ENCODE data around the gene FTMT.
"Not testable (repeated sequence)": the region's sequence is repeated elsewhere in the genome, so short reads cannot be mapped to it uniquely, and the experiment has no call there.

FTMT gene

DNA sequence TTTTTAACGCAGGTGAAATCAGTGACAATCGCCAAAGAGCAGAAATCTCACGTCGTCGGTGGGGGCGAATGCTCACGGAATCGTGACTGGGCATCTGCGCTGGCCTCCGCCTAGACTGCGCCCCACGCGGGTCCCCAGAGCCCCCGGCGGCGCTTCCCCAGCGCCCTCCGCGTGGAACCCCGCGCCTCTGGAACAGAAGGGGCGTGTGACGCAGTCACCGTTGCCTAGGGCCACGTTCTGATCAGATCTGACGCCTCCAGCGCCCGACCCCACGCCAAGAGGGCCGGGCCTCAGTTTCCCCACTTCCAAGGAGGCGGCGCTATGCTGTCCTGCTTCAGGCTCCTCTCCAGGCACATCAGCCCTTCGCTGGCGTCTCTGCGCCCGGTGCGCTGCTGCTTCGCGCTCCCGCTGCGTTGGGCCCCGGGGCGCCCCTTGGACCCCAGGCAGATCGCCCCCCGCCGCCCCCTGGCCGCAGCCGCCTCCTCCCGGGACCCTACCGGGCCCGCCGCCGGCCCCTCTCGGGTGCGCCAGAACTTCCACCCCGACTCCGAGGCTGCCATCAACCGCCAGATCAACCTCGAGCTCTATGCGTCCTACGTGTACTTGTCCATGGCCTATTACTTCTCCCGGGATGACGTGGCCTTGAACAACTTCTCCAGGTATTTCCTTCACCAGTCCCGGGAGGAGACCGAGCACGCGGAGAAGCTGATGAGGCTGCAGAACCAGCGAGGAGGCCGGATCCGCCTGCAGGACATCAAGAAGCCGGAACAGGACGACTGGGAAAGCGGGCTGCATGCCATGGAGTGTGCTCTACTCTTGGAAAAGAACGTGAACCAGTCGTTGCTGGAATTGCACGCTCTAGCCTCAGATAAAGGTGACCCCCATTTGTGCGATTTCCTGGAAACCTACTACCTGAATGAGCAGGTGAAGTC, at the start of gene FTMT:
Gene FTMT (plus strand): TSS at position 240 of the 932 bp plus-strand sequence. CDS start 82 bp downstream, at position 322.
- no peak for DNase-seq

- DNase-seq = not testable (repeated sequence)
Measured at GRCh38 chr5:121805251-121805650, 46.4 kb upstream of the FTMT start.

GRCh38 chr5:121805911-121806310, 45.8 kb upstream of the FTMT start:
- DNase-seq = peak; percentile 44

GRCh38 chr5:121816164-121816563, 35.5 kb upstream of the FTMT start:
- no peak for DNase-seq

DNA sequence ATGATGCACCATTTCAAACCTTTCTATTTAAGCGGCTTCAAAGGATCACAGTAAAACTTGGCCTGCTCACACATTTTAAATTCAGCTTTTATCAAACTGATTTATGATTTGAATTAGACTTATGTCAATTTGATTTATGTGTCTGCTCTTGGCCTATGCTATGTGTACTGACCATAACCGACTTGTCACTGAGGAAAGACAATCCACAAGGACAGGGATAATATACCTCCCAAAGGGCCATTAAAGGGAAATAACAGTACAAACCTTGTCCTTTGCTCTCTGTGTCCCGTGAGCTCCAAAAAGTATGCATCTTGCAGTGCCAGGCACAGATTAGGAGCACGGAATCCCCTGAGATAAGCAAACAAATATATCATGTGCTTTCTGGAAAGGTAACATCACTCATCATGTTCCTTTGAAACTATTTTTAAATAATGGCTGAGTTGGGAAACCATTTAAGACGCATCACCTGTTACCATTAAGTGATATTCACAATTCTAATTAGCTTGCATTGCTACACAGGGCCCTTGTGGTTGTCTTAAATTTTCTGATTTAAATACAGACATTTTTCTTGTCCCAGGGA, 31.9 kb upstream of the FTMT start:
- DNase-seq = no peak

DNA sequence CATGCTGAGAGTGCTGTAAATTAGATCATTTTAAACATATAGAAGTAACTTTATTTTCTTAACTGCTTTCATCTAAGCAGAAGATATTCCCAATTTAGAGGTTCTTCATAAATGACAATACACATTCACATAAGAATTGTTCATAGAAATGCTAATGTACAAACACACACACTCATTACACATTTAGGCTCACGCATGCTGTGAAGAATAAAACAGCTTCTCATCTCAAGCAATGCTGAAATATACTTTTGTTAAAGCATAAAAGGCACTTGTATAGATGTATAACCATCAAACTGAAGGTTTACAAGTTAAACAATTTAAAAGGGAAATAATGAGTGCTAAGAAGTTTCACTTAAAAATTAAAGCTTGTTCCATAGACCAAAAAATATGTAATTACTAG, 18.1 kb upstream of the FTMT start:
- DNase-seq = no peak

DNA sequence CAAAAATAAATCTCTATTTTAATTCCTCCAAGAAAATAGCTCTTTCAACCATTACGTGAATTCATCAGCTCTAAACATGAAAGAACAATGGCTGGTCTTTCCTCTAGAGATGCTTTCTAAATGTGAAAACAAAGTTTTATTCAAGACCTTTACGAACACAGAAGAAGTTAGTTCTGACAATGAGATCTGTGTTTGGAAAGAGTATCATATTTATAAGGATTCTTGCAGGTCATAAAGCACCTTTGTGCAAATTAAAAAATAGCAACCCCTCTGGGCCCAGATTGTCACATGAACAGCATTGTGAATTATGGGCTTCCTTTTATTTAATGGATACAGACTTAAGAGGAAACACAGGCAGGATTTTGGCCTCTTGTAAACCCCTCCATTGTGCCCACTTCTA, 17.7 kb upstream of the FTMT start:
- DNase-seq = no peak

DNA sequence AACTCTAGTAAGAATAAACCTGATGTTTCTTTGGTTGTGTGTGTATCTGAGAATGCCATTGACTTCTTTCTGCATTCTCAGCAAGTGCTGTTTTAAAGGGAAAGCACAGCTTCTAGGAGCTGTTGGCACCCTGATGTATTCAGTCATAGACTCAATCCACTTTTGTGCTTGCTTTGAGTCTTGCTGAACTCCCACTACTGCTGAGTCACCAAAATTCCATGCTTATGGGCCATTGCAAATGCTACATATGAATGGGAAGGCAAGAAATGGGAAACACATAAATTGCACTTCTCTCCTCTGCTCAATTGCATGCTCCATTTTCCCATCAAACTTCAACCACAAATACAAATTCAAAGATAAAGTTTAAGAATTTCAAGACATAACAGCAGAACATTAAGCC, 9.8 kb upstream of the FTMT start:
- DNase-seq = peak; percentile 6

DNA sequence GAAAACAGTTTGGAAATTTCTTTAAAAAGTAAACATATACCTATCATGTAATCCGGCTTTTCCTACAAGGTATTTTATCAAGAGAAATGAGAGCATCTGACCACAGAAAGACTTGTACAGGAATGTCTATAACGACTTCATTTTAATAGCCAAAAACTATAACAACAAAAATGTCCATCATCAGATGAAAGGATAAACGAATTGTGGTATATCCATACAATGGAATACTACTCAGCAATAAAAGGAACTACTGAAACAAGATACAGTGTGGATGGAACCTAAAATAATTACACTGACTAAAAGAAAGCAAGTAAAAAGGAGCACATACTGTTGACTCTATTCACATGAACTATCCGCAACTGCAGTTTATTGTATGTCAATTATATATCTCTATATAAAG, 1.4 kb upstream of the FTMT start:
- DNase-seq = no peak

DNA sequence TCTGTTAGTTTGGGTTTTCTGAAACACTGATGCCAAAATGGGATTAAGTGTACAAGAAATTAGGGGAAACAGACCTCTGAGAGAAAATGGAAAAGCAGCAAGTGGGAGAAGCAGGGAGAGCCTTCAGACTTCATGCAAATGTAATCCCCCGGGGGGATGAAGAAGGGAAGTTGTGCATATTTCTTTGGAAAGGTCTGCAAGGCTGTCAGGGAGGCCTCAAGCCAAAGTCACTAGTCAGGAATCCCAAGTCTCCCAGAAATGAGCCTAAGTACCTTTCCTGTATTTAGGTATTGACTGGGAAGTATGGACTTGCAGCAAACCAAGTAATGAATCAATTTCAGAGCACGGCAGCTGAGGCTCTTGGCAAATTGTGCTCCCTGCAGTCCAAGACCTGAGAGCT, 2.2 kb downstream of the FTMT start:
- no peak for DNase-seq

- no peak for DNase-seq
Measured at GRCh38 chr5:121862801-121863200, 11.1 kb downstream of the FTMT start.

- DNase-seq = no peak
Measured at GRCh38 chr5:121863753-121864285, 12.1 kb downstream of the FTMT start.

GRCh38 chr5:121867403-121867802, 15.7 kb downstream of the FTMT start:
- DNase-seq = no peak

DNA sequence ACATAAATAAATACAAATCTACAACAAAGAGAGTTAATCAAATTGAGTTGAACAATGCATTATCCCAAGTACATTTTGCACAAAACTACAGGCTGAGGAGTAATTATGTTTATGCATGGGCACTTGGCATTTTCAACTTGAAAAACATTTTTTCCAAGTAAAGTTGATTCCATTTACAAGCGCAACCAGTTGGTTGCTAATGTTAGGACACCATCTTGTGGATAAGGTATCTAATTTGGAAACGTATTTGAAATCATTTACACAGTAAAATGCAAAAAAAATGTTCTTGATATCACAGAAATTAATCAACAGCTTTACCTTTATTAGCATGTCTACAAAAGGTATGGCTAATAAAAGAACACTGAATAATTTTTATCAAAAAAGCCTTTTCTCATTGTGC, 18.8 kb downstream of the FTMT start:
- peak; percentile 7 for DNase-seq

DNA sequence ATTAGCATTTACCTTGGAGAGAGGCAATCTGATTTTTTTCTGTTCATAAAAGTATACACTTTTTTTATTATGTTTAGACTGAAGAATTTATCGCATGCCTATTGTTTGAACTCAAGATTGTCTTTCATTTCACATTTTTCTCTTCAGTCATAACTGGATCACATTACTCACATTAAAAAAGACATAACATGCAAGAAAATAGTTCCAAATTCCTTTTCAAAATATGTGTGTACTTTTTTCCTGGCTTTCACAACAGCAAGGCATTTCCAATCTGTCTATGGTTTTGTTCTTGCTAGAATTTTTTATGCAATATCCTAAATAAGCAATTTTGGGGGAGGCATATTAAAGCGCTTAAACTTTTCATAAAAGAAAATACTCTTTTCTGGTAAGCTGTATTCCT, 21.2 kb downstream of the FTMT start:
- no peak for DNase-seq

DNA sequence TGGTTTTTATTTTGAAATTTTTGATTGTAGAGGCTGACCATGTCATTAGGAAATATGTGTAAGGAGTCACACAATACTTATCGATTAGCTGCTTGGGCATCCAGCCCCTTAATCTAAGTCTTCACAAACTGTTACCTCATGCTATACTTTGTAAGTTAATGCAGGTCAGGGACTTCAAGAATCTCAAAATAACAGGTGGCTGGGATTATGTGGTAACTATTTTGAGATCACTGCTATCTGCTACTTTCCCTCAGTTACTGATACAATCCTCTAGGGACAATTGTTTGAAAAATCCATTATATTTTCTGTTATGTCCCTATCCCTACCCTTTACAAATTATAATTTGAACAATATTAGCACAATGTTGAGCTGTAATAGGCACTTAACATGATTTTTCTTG, 21.7 kb downstream of the FTMT start:
- no peak for DNase-seq

- DNase-seq = no peak
Measured at GRCh38 chr5:121885630-121886029, 33.9 kb downstream of the FTMT start.

- no peak for DNase-seq
Measured at GRCh38 chr5:121887727-121888126, 36.0 kb downstream of the FTMT start.

DNA sequence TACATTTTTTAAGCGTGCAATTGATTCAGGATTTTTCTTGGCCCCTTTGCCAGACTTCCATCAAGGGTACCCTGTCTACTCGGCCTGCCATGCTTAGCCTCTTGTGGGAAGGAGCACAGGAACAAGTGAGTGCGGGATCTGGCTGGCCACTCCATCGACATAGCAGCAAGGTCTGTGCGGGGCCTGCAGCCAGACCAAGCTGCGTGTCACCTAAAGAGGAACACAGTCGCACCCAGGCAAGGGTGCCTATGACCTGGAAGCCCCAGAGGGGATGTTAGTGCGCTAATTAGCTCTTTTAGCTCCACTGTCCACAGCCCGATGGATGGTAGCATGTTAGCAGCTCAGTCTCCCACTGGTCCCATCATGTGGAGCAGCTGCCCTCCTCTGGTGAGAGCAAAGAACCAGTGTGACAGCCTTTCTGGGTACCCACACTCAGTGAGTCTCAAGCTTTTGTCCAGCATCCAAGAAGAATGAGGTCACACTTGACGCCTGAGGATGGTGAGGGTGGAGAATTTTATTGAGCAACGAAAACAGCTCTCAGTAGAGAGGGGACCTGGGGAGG, 38.7 kb downstream of the FTMT start:
- no peak for DNase-seq

GRCh38 chr5:121897341-121897740, 45.7 kb downstream of the FTMT start:
- no peak for DNase-seq

DNA sequence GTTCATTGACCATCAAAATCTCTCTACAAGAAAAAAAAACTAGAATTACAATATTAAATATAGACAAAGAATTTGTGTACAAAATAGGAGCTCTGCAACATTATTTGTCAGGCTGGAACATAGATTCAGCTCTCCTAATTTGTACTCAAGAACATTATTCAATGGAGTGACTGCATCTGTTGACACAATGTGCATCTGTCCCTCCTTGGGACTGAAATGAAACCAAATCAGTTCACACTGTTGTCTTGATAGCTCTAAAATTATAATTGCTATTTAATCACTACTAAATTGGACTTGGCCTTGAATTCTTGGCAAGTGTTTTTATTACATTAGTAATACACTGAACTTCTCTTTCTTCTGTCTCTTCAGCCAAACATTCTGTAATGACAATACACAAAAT, 47.7 kb downstream of the FTMT start:
- no peak for DNase-seq
